A673 (cell line): Measurements from ENCODE around the gene MICOS13. TPM values are rescaled to one million over a fixed set of nuclear protein-coding genes. Genes with fewer than 3 reads are reported as not detected.

Experiments used
- BruUV-seq: library from RNA; stranded (reverse); fragments of 400-500 nt; replicated peaks from 2 replicates; lab custom pipeline; 2021; lab: Mats Ljungman, UMichigan
- CTCF ChIA-PET: fragments of 300-600 bp; sonication (Branson Sonifier 250); formaldehyde crosslinking; loops from one replicate; lab custom pipeline; 2022; ENCODE audit warnings: antibody characterized with exemption; lab: Charles Lee
- POLR2A ChIA-PET: fragments of 300-600 bp; sonication (Branson Sonifier 250); formaldehyde crosslinking; loops from one replicate; lab custom pipeline; 2022; ENCODE audit warnings: antibody characterized with exemption; ENCODE audit not compliant: low non-redundant PET; lab: Charles Lee
- DNase-seq: peaks from one replicate; pipeline ENCODE4 v3.0.0-alpha.2; 2015; ENCODE audit warnings: low spot score
- H3K27ac ChIP-seq: fragments of 200-600 bp; sonication (generic); 2 replicates; pipeline ENCODE4 v1.5.1; 2016; ENCODE audit warnings: mixed run types, low read depth, mild to moderate bottlenecking, mixed read lengths, antibody characterized with exemption, low read length; ENCODE audit not compliant: poor library complexity, severe bottlenecking
- H3K27me3 ChIP-seq: fragments of 200-600 bp; sonication (generic); replicated peaks from 2 replicates; pipeline ENCODE4 v1.6.1; 2017; ENCODE audit warnings: mixed run types, low read depth, mild to moderate bottlenecking, mixed read lengths, antibody characterized with exemption, low read length; ENCODE audit not compliant: insufficient read depth, poor library complexity
- H3K36me3 ChIP-seq: fragments of 200-600 bp; sonication (generic); 2 replicates; pipeline ENCODE4 v1.6.1; 2016; ENCODE audit warnings: mixed run types, mild to moderate bottlenecking, mixed read lengths, antibody characterized with exemption, low read length; ENCODE audit not compliant: insufficient read depth, poor library complexity, severe bottlenecking
- H3K4me1 ChIP-seq: fragments of 200-600 bp; sonication (generic); 2 replicates; pipeline ENCODE4 v1.6.1; 2017; ENCODE audit warnings: mixed run types, mild to moderate bottlenecking, mixed read lengths, antibody characterized with exemption, low read length; ENCODE audit not compliant: insufficient read depth, poor library complexity, severe bottlenecking
- H3K4me3 ChIP-seq: fragments of 200-600 bp; sonication (generic); 2 replicates; pipeline ENCODE4 v1.5.1; 2016; ENCODE audit warnings: low read depth, mixed run types, mild to moderate bottlenecking, mixed read lengths, low read length; ENCODE audit not compliant: poor library complexity, severe bottlenecking
- H3K9me3 ChIP-seq: fragments of 200-600 bp; sonication (generic); 2 replicates; pipeline ENCODE4 v1.6.1; 2016; ENCODE audit warnings: mixed run types, low read depth, mild to moderate bottlenecking, mixed read lengths, antibody characterized with exemption, low read length; ENCODE audit not compliant: poor library complexity, severe bottlenecking
- EZH2 ChIP-seq: fragments of 200-600 bp; sonication (generic); IDR thresholded peaks from 2 replicates; pipeline ENCODE4 v1.6.1; 2017; ENCODE audit warnings: borderline replicate concordance, low read depth, mild to moderate bottlenecking, mixed read lengths, antibody characterized with exemption, low read length; ENCODE audit not compliant: poor library complexity, severe bottlenecking
- intact Hi-C: fragments of 100-400 bp; cut with micrococcal nuclease; formaldehyde crosslinking; loops from one replicate; pipeline ENCODE4 v1.10.0; 2022; ENCODE audit not compliant: unreplicated experiment
- total RNA-seq: library from RNA; stranded (reverse); gene quantifications from 2 replicates; pipeline ENCODE4 v1.2.3, GENCODE V29; 2021
- TF ChIP-seq, protein P1 (sequence below): fragments of 300-800, 200-600 bp; sonication (generic); conservative IDR thresholded peaks from 2 replicates; pipeline ENCODE4 v1.5.1; 2017; ENCODE audit warnings: low read depth, mild to moderate bottlenecking, antibody characterized with exemption, low read length, moderate library complexity, mixed read lengths

Gene MICOS13
- total RNA-seq, 1 experiment from 2014 or later = 36.3 TPM

DNA sequence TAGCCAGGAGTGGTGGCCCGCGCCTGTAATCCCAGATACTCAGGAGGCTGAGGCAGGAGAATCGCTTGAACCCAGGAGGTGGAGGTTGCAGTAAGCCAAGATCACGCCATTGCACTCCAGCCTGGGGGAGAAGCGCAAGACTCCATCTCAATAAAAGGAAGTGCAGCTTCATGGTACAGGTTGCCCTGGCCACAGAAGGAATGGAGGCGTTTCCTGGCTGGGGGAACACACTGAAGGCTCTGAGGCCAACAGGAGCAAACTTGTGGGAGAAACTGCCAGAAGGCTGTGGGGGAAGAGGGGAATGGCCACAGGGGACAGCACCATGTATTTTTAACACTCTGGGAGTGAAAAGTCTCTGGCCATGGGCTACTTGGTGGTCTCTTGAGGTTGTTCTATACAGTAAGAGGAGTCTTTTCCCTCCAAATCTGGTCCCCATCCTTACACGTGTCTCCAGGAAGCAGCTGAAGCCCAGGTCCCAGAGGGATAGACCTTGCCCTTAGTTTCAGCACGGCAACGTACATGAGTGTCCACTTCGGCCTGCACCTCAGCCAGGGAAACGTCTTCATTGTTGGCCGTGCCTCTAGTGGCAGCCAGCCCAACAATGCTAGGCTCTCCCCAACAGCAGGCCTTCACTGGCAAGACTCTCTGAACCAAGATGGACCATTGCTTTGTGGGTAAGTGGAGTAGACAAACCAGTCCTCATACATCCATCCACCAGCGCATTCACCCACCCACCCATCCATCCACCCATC, 7.4 kb downstream of the MICOS13 start:
- ChIA-PET POLR2A (no interaction called here), CTCF (no interaction called here)
- Histone ChIP-seq H3K36me3 (peaks cover 25% of the 10 kb centered on the region), H3K4me1 (no peaks in the 10 kb centered on the region), H3K4me3 (no peak overlapping the region), H3K9me3 (no peaks in the 10 kb centered on the region), H3K27ac (no peak overlapping the region), H3K27me3 (no peaks in the 10 kb centered on the region)
- intact Hi-C loops = no loop called here
- no peak for TF ChIP-seq EZH2
- TF ChIP-seq, protein P1, sequence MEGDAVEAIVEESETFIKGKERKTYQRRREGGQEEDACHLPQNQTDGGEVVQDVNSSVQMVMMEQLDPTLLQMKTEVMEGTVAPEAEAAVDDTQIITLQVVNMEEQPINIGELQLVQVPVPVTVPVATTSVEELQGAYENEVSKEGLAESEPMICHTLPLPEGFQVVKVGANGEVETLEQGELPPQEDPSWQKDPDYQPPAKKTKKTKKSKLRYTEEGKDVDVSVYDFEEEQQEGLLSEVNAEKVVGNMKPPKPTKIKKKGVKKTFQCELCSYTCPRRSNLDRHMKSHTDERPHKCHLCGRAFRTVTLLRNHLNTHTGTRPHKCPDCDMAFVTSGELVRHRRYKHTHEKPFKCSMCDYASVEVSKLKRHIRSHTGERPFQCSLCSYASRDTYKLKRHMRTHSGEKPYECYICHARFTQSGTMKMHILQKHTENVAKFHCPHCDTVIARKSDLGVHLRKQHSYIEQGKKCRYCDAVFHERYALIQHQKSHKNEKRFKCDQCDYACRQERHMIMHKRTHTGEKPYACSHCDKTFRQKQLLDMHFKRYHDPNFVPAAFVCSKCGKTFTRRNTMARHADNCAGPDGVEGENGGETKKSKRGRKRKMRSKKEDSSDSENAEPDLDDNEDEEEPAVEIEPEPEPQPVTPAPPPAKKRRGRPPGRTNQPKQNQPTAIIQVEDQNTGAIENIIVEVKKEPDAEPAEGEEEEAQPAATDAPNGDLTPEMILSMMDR = no peak
- no peak for DNase-seq
- BruUV-seq = no TSS peak

GRCh38 chr19:5671600-5671999, 8.7 kb downstream of the MICOS13 start:
- Histone ChIP-seq H3K9me3 (no peaks in the 10 kb centered on the region), H3K36me3 (peaks cover 38% of the 10 kb centered on the region), H3K27me3 (no peaks in the 10 kb centered on the region), H3K27ac (no peak overlapping the region), H3K4me1 (no peaks in the 10 kb centered on the region), H3K4me3 (no peak overlapping the region)
- ChIA-PET POLR2A (no interaction called here), CTCF (no interaction called here)
- no TSS peak for BruUV-seq
- TF ChIP-seq, protein P1 = no peak
- TF ChIP-seq EZH2 = no peak
- no peak for DNase-seq
- intact Hi-C loops = no loop called here

DNA sequence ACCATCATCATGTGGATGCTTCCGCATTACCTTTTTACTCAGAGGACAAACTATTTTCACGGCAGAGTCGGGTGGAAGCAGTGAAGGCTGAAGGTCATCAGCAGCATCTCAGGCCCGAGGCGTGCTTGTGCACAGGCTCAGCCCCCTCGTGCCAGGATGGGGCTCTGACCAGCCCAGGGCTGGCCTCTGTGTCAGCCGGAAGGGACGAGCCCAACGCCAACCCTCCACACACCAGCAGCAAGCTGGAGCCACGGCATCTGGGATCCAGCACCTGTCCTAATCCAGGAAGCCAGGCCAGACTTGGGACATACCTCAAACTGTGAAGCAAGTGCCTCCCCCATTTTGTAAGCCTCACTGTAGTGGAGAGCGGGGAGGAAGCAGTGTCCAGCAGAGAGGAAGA, 11.1 kb downstream of the MICOS13 start:
- H3K27me3 ChIP-seq = no peaks in the 10 kb centered on the region
- peaks cover 61% of the 10 kb centered on the region for H3K36me3 ChIP-seq
- H3K27ac ChIP-seq = no peak overlapping the region
- no TSS peak for BruUV-seq
- intact Hi-C loops = no loop called here
- ChIA-PET POLR2A (no interaction called here), CTCF (no interaction called here)
- no peak for TF ChIP-seq EZH2
- TF ChIP-seq, protein P1 = no peak
- H3K4me3 ChIP-seq = no peak overlapping the region
- DNase-seq = no peak
- no peaks in the 10 kb centered on the region for H3K9me3 ChIP-seq
- no peaks in the 10 kb centered on the region for H3K4me1 ChIP-seq
